Nephron progenitor cell (in vitro differentiated cells): ENCODE results near the gene C22orf23.
A peak's percentile ranks its signal among the peaks of the same experiment; 100 is the strongest.

Experiments used
- DNase-seq: peaks from one replicate; pipeline ENCODE4 v3.0.0; 2021
- H3K27ac Mint-ChIP-seq: 2 replicates; pipeline ENCODE4 v1.8.0; 2021; ENCODE audit warnings: mild to moderate bottlenecking, moderate library complexity, mixed read lengths
- H3K27me3 Mint-ChIP-seq: 2 replicates; pipeline ENCODE4 v1.8.0; 2021; ENCODE audit warnings: mild to moderate bottlenecking, low read depth, mixed read lengths; ENCODE audit not compliant: poor library complexity
- H3K36me3 Mint-ChIP-seq: 2 replicates; pipeline ENCODE4 v1.8.0; 2021; ENCODE audit warnings: low read depth, mixed read lengths
- H3K4me1 Mint-ChIP-seq: 2 replicates; pipeline ENCODE4 v1.8.0; 2021; ENCODE audit warnings: mixed read lengths
- H3K4me3 Mint-ChIP-seq: 2 replicates; pipeline ENCODE4 v1.8.0; 2021; ENCODE audit warnings: mild to moderate bottlenecking, moderate library complexity, mixed read lengths
- H3K9me3 Mint-ChIP-seq: 2 replicates; pipeline ENCODE4 v1.8.0; 2021; ENCODE audit warnings: mild to moderate bottlenecking, moderate library complexity, mixed read lengths
- TF ChIP-seq, protein P1 (sequence below): fragments of 200-600 bp; sonication (generic); IDR thresholded peaks from 2 replicates; pipeline ENCODE4 v1.5.0; 2021; ENCODE audit warnings: antibody characterized with exemption

Gene C22orf23

DNA sequence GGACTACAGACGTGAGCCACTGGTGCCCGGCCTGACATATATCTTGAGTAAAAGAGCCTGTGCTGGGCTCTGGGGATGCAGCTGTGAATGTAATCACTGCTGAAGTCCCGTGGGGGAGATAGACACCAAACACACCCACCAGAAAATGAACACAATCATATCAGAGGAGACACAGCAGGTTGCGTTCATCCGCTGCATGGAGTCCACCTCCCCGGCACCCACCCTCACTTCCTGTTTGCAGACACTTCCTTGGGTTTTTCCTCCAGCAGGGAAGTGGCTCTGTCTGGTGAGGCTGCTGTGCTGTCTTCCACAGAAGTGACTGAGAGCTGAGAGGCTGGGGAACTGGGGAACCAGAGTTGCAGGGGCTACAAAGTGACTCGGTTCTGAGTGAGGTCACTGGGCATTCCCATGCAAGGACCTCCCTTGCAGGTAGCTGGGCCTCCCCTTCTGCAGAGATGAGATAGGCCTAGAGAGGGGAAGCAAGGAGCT is 40.1 kb downstream of the C22orf23 start:
- no peak for DNase-seq
- Mint-ChIP-seq H3K4me1 (peaks cover 39% of the 10 kb centered on the region), H3K4me3 (no peak overlapping the region), H3K9me3 (no peaks in the 10 kb centered on the region), H3K27ac (peak overlapping the region; percentile 61), H3K36me3 (peaks cover 17% of the 10 kb centered on the region), H3K27me3 (no peaks in the 10 kb centered on the region)
- TF ChIP-seq, protein P1, sequence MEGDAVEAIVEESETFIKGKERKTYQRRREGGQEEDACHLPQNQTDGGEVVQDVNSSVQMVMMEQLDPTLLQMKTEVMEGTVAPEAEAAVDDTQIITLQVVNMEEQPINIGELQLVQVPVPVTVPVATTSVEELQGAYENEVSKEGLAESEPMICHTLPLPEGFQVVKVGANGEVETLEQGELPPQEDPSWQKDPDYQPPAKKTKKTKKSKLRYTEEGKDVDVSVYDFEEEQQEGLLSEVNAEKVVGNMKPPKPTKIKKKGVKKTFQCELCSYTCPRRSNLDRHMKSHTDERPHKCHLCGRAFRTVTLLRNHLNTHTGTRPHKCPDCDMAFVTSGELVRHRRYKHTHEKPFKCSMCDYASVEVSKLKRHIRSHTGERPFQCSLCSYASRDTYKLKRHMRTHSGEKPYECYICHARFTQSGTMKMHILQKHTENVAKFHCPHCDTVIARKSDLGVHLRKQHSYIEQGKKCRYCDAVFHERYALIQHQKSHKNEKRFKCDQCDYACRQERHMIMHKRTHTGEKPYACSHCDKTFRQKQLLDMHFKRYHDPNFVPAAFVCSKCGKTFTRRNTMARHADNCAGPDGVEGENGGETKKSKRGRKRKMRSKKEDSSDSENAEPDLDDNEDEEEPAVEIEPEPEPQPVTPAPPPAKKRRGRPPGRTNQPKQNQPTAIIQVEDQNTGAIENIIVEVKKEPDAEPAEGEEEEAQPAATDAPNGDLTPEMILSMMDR, result no peak

DNA sequence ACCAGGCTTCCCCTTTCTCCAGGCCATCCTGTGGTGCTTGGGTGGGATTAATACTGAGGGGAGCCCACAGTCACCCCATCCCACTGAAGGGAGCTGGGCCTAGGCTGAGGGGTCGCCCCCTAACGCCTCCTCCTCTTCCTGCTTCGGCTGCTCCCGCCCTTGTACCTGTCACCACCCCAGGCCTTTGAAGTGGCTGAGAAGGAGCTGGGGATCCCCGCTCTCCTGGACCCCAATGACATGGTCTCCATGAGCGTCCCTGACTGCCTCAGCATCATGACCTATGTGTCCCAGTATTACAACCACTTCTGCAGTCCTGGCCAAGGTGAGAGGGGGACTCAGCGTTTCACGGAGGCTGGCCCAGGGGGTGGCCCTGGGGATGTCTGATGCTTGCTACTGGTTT is 41.2 kb downstream of the C22orf23 start:
- Mint-ChIP-seq H3K36me3 (peaks cover 22% of the 10 kb centered on the region), H3K4me3 (no peak overlapping the region), H3K9me3 (no peaks in the 10 kb centered on the region), H3K27me3 (no peaks in the 10 kb centered on the region), H3K4me1 (peaks cover 40% of the 10 kb centered on the region), H3K27ac (no peak overlapping the region)
- TF ChIP-seq, protein P1, result no peak
- no peak for DNase-seq

DNA sequence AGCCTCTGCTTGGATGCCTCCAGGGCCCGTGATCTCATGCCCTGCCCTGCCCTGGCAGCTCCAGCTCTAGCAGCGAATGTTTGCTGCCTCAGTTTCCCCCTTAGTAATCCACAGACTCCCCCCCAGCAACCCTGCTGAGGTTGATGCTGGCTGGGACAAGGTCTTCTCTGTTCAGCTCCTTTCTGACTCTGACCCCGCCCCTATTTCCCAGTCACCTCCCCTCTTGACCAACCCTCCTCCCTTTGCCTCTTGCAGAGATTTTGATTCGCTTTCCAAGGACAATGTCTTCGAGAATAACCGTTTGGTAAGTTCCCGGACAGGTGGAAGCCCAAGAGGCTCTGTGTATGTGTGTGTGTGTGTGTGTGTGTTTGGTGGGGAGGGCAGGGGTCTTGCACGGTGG is 41.7 kb downstream of the C22orf23 start:
- H3K27me3 Mint-ChIP-seq, result no peaks in the 10 kb centered on the region
- DNase-seq, result no peak
- no peak overlapping the region for H3K27ac Mint-ChIP-seq
- TF ChIP-seq, protein P1, result no peak
- no peaks in the 10 kb centered on the region for H3K9me3 Mint-ChIP-seq
- H3K4me1 Mint-ChIP-seq, result peaks cover 44% of the 10 kb centered on the region
- H3K36me3 Mint-ChIP-seq, result peaks cover 22% of the 10 kb centered on the region
- no peak overlapping the region for H3K4me3 Mint-ChIP-seq

DNA sequence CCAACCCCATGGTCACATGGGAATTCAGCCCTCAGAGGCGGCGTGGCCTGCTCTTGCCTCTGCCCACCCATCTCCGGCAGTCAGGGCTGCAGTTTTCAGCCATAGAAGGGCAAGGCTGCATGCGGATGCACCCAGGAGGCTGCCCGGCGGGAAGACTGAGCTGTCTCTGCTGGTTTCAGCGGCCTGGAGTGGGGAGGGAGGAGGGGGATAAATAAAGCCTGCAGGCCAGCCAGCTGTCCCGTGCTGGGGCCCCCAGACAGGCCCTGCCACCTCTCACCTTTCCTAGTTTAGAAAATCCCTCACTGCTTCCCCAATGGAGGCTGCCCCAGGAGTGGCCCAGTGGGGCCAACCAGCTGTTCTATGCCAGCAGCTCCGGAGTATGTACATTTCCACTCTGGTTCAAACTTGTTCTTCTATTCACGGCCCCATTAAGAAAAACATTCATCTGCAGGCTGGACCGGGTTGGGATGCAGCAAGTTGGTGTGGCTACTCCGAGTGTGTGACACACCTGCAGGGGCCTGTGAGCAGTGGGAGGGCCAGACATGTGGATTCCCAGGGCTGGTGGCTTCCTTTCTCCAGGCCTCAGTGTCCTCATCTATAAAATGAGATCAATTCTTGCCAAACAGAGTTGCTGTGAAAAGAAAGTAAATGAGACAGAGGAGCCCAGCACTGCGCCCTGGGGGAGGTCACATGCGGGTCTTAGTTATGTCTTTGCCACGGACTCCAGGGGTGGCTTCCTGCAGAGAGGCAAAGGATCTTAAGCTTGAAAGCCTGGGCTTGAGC is 42.3 kb downstream of the C22orf23 start:
- TF ChIP-seq, protein P1, result no peak
- Mint-ChIP-seq H3K27ac (no peak overlapping the region), H3K4me3 (peak overlapping the region; percentile 32), H3K9me3 (no peaks in the 10 kb centered on the region), H3K4me1 (peaks cover 44% of the 10 kb centered on the region), H3K27me3 (no peaks in the 10 kb centered on the region), H3K36me3 (peaks cover 22% of the 10 kb centered on the region)
- no peak for DNase-seq

DNA sequence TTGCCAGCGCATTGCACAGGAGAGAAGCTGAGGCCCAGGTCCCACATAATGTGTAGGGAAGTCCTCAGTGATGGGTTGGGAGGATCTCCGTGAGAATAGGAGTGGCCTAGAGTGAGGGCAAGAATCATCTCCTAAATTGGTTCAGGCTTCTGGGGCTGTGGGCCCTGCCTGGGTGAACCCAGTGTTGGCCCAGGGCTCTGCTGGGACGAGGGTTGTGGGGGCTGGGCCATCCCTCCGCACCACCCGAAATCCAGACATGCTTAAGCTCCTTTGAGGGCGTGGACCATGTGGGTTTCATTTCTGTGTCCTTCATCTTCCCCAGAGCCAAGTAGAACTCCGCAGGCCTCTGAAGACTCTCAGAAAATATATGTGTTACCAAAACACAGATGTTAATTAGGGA is 43.6 kb downstream of the C22orf23 start:
- Mint-ChIP-seq H3K36me3 (peaks cover 17% of the 10 kb centered on the region), H3K27me3 (no peaks in the 10 kb centered on the region), H3K27ac (no peak overlapping the region), H3K4me1 (peaks cover 53% of the 10 kb centered on the region), H3K4me3 (no peak overlapping the region), H3K9me3 (no peaks in the 10 kb centered on the region)
- DNase-seq, result no peak
- TF ChIP-seq, protein P1, result no peak
